Astrocyte (in vitro differentiated cells and primary cell): Measurements from ENCODE around the gene CUL7. TPM values are rescaled to one million over a fixed set of nuclear protein-coding genes. Genes with fewer than 3 reads are reported as not detected.
A peak's percentile ranks its signal among the peaks of the same experiment; 100 is the strongest.

Experiments used
- DNase-seq: peaks from one replicate; pipeline ENCODE4 v3.0.0-alpha.2; 2010; ENCODE audit warnings: low read depth
- FAIRE-seq: peaks from 2 replicates; lab custom pipeline; 2011; peaks lifted over from hg19 to GRCh38; lab: Jason Lieb, UNC
- H2AFZ ChIP-seq: 2 replicates; pipeline ENCODE4 v1.6.0; 2012; ENCODE audit warnings: low read depth, low read length, inconsistent platforms
- H3K27ac ChIP-seq: 2 replicates; pipeline ENCODE4 v1.5.1; 2011; ENCODE audit warnings: low read depth, low read length, inconsistent platforms
- H3K27me3 ChIP-seq: 2 replicates; pipeline ENCODE4 v1.6.0; 2011; ENCODE audit warnings: low read length, inconsistent platforms; ENCODE audit not compliant: insufficient read depth
- H3K36me3 ChIP-seq: 2 replicates; pipeline ENCODE4 v1.5.1; 2011; ENCODE audit warnings: low read length, inconsistent platforms; ENCODE audit not compliant: insufficient read depth
- H3K4me1 ChIP-seq: 2 replicates; pipeline ENCODE4 v1.5.1; 2011; ENCODE audit warnings: low read length, inconsistent platforms; ENCODE audit not compliant: insufficient read depth
- H3K4me2 ChIP-seq: 2 replicates; pipeline ENCODE4 v1.6.0; 2012; ENCODE audit warnings: low read length, inconsistent platforms
- H3K4me3 ChIP-seq: 2 replicates; pipeline ENCODE4 v1.5.1; 2011; ENCODE audit warnings: low read depth, mild to moderate bottlenecking, low read length, inconsistent platforms; ENCODE audit not compliant: insufficient read depth
- H3K79me2 ChIP-seq: 2 replicates; pipeline ENCODE4 v1.6.0; 2012; ENCODE audit warnings: mild to moderate bottlenecking, low read length, inconsistent platforms; ENCODE audit not compliant: insufficient read depth
- H3K9ac ChIP-seq: 2 replicates; pipeline ENCODE4 v1.6.0; 2012; ENCODE audit warnings: mild to moderate bottlenecking, low read length, inconsistent platforms
- H3K9me3 ChIP-seq: 2 replicates; pipeline ENCODE4 v1.5.1; 2012; ENCODE audit warnings: low read depth, mild to moderate bottlenecking, low read length, inconsistent platforms; ENCODE audit not compliant: insufficient read depth
- H4K20me1 ChIP-seq: 2 replicates; pipeline ENCODE4 v1.6.0; 2012; ENCODE audit warnings: low read length, inconsistent platforms; ENCODE audit not compliant: insufficient read depth
- H3K27ac Mint-ChIP-seq: one replicate; pipeline ENCODE4 v1.8.0; 2021; ENCODE audit warnings: mild to moderate bottlenecking, mixed read lengths; ENCODE audit not compliant: unreplicated experiment
- H3K27me3 Mint-ChIP-seq: one replicate; pipeline ENCODE4 v1.8.0; 2021; ENCODE audit warnings: low read depth, mixed read lengths; ENCODE audit not compliant: unreplicated experiment
- H3K36me3 Mint-ChIP-seq: one replicate; pipeline ENCODE4 v1.8.0; 2021; ENCODE audit warnings: low read depth, mixed read lengths; ENCODE audit not compliant: unreplicated experiment
- H3K4me1 Mint-ChIP-seq: one replicate; pipeline ENCODE4 v1.8.0; 2021; ENCODE audit warnings: low read depth, mixed read lengths; ENCODE audit not compliant: unreplicated experiment
- H3K4me3 Mint-ChIP-seq: one replicate; pipeline ENCODE4 v1.8.0; 2021; ENCODE audit warnings: mild to moderate bottlenecking, moderate library complexity, mixed read lengths; ENCODE audit not compliant: unreplicated experiment
- H3K9me3 Mint-ChIP-seq: one replicate; pipeline ENCODE4 v1.8.0; 2021; ENCODE audit warnings: mild to moderate bottlenecking, mixed read lengths; ENCODE audit not compliant: unreplicated experiment
- CTCF ChIP-seq: IDR thresholded peaks from 2 replicates; pipeline ENCODE4 v1.5.1; 2011; ENCODE audit warnings: low read depth, mild to moderate bottlenecking, inconsistent platforms, low read length, moderate library complexity; ENCODE audit not compliant: insufficient read depth
- EZH2 ChIP-seq: IDR thresholded peaks from 2 replicates; pipeline ENCODE4 v1.6.1; 2012; ENCODE audit warnings: mild to moderate bottlenecking, low read length, inconsistent platforms; ENCODE audit not compliant: insufficient read depth
- total RNA-seq: library from RNA; stranded (reverse); gene quantifications from 2 replicates; pipeline ENCODE4 v1.2.1, GENCODE V29; 2021

The CUL7 gene
- total RNA-seq, 1 donor from 2014 or later, result 21.2 TPM

- TF ChIP-seq CTCF (no peak), EZH2 (no peak)
- Mint-ChIP-seq H3K9me3 (no peaks in the 10 kb centered on the region), H3K4me1 (peaks cover 7% of the 10 kb centered on the region), H3K27ac (no peak overlapping the region), H3K27me3 (no peaks in the 10 kb centered on the region), H3K36me3 (peaks cover 15% of the 10 kb centered on the region), H3K4me3 (peak overlapping the region; percentile 69)
- H4K20me1 ChIP-seq, result peaks cover 37% of the 10 kb centered on the region
- no peaks in the 10 kb centered on the region for H3K27me3 ChIP-seq
- H3K4me1 ChIP-seq, result peaks cover 7% of the 10 kb centered on the region
- H3K27ac ChIP-seq, result no peak overlapping the region
- FAIRE-seq, result no peak
- peaks cover 50% of the 10 kb centered on the region for H3K36me3 ChIP-seq
- H3K4me2 ChIP-seq, result peak overlapping the region; percentile 3
- no peak overlapping the region for H3K4me3 ChIP-seq
- H3K79me2 ChIP-seq, result peaks cover 52% of the 10 kb centered on the region
- peak overlapping the region; percentile 2 for H3K9ac ChIP-seq
- H2AFZ ChIP-seq, result no peak overlapping the region
- no peak for DNase-seq
- no peaks in the 10 kb centered on the region for H3K9me3 ChIP-seq
These were observed 29.2 kb downstream of the CUL7 start for GRCh38 chr6:43024436-43024835.

- H3K27me3 Mint-ChIP-seq, result no peaks in the 10 kb centered on the region
- no peaks in the 10 kb centered on the region for H3K9me3 ChIP-seq
- H3K36me3 ChIP-seq, result peaks cover 37% of the 10 kb centered on the region
- peaks cover 70% of the 10 kb centered on the region for H3K79me2 ChIP-seq
- peak within 1 kb of the TSS; percentile 74 for H3K27ac ChIP-seq
- H3K9me3 Mint-ChIP-seq, result no peaks in the 10 kb centered on the region
- peak within 1 kb of the TSS; percentile 94 for H2AFZ ChIP-seq
- peak; percentile 48 for DNase-seq
- peak within 1 kb of the TSS; percentile 100 for H3K4me3 ChIP-seq
- peak within 1 kb of the TSS; percentile 98 for H3K9ac ChIP-seq
- TF ChIP-seq CTCF (no peak), EZH2 (no peak)
- peaks cover 11% of the 10 kb centered on the region for H3K4me1 Mint-ChIP-seq
- peak within 1 kb of the TSS; percentile 97 for H3K27ac Mint-ChIP-seq
- peaks cover 16% of the 10 kb centered on the region for H3K36me3 Mint-ChIP-seq
- H3K4me3 Mint-ChIP-seq, result peak within 1 kb of the TSS; percentile 97
- H4K20me1 ChIP-seq, result peaks cover 31% of the 10 kb centered on the region
- no peaks in the 10 kb centered on the region for H3K27me3 ChIP-seq
- FAIRE-seq, result no peak
- peaks cover 12% of the 10 kb centered on the region for H3K4me1 ChIP-seq
- H3K4me2 ChIP-seq, result peak within 1 kb of the TSS; percentile 95
These were observed 32.2 kb downstream of the CUL7 start, which contains the start of gene RRP36 for GRCh38 chr6:43021270-43022047. Gene RRP36 (plus strand): TSS chr6:43021623. CDS start chr6:43021655, 32 bp downstream.

GRCh38 chr6:43020847-43021246, 32.8 kb downstream of the CUL7 start:
- peak overlapping the region; percentile 98 for H3K9ac ChIP-seq
- no peaks in the 10 kb centered on the region for H3K9me3 ChIP-seq
- H3K27me3 ChIP-seq, result no peaks in the 10 kb centered on the region
- peak overlapping the region; percentile 62 for H3K27ac Mint-ChIP-seq
- H3K4me3 ChIP-seq, result peak overlapping the region; percentile 100
- FAIRE-seq, result no peak
- peak overlapping the region; percentile 74 for H3K27ac ChIP-seq
- TF ChIP-seq EZH2 (no peak), CTCF (no peak)
- H3K27me3 Mint-ChIP-seq, result no peaks in the 10 kb centered on the region
- H3K79me2 ChIP-seq, result peaks cover 76% of the 10 kb centered on the region
- peaks cover 11% of the 10 kb centered on the region for H3K4me1 Mint-ChIP-seq
- H4K20me1 ChIP-seq, result peaks cover 32% of the 10 kb centered on the region
- no peaks in the 10 kb centered on the region for H3K9me3 Mint-ChIP-seq
- H3K36me3 Mint-ChIP-seq, result peaks cover 13% of the 10 kb centered on the region
- peaks cover 31% of the 10 kb centered on the region for H3K36me3 ChIP-seq
- peak overlapping the region; percentile 95 for H3K4me2 ChIP-seq
- peak overlapping the region; percentile 94 for H2AFZ ChIP-seq
- no peak for DNase-seq
- peaks cover 13% of the 10 kb centered on the region for H3K4me1 ChIP-seq
- peak overlapping the region; percentile 85 for H3K4me3 Mint-ChIP-seq
